HepG2 (cell line): ENCODE measurements around the gene LRP5. TPM values are rescaled to one million over a fixed set of nuclear protein-coding genes. Genes with fewer than 3 reads are reported as not detected.

Experiments used
- ARNT2 ChIP-seq: sonication (generic); formaldehyde crosslinking; IDR thresholded peaks from 2 replicates; pipeline ENCODE4 v1.8.0; 2022; ENCODE audit warnings: mild to moderate bottlenecking, low read depth, missing genetic modification reagents, moderate library complexity
- BRCA1 ChIP-seq: sonication (generic); formaldehyde crosslinking; IDR thresholded peaks from 2 replicates; pipeline ENCODE4 v1.4.0; 2020; ENCODE audit warnings: missing genetic modification reagents
- ELF4 ChIP-seq: sonication (generic); formaldehyde crosslinking; IDR thresholded peaks from 2 replicates; pipeline ENCODE4 v1.5.0; 2020; ENCODE audit warnings: missing genetic modification reagents, mild to moderate bottlenecking, moderate library complexity, borderline replicate concordance
- FOXA1 ChIP-seq, 2 experiments: fragments of 450-650 bp in 1 of 2; sonication (generic) in 1 of 2; formaldehyde crosslinking in 1 of 2; IDR thresholded peaks; 2 replicates each; pipeline versions ENCODE4 v1.4.0 to v1.6.1; 2016 to 2020; ENCODE audit warnings: missing genetic modification reagents in 1 of 2
- HES4 ChIP-seq: sonication (generic); formaldehyde crosslinking; IDR thresholded peaks from 2 replicates; pipeline ENCODE4 v1.9.0; 2021; ENCODE audit warnings: mild to moderate bottlenecking, missing genetic modification reagents, borderline replicate concordance
- KDM5A ChIP-seq: fragments of 200-600 bp; sonication (generic); IDR thresholded peaks from 2 replicates; pipeline ENCODE4 v1.7.0; 2018; ENCODE audit warnings: antibody characterized with exemption, mild to moderate bottlenecking, low read length, borderline replicate concordance
- MXI1 ChIP-seq: IDR thresholded peaks from 3 replicates; pipeline ENCODE4 v1.6.1; 2012; ENCODE audit warnings: low read depth, low read length, inconsistent platforms, borderline replicate concordance
- NFATC3 ChIP-seq: sonication (generic); formaldehyde crosslinking; IDR thresholded peaks from 2 replicates; pipeline ENCODE4 v1.5.1; 2020; ENCODE audit warnings: mild to moderate bottlenecking, missing genetic modification reagents
- PBX3 ChIP-seq: sonication (generic); formaldehyde crosslinking; IDR thresholded peaks from 2 replicates; pipeline ENCODE4 v1.8.1; 2023; ENCODE audit warnings: missing genetic modification reagents, inconsistent platforms, borderline replicate concordance
- PHF20 ChIP-seq: sonication (generic); formaldehyde crosslinking; IDR thresholded peaks from 2 replicates; pipeline ENCODE4 v1.5.0; 2020; ENCODE audit warnings: mild to moderate bottlenecking, missing genetic modification reagents
- RAD51 ChIP-seq: fragments of 450-650 bp; IDR thresholded peaks from 2 replicates; pipeline ENCODE4 v1.6.1; 2016; ENCODE audit warnings: borderline replicate concordance
- SRY ChIP-seq: sonication (generic); formaldehyde crosslinking; IDR thresholded peaks from 2 replicates; pipeline ENCODE4 v1.8.0; 2022; ENCODE audit warnings: mild to moderate bottlenecking, missing genetic modification reagents
- THYN1 ChIP-seq: sonication (generic); formaldehyde crosslinking; IDR thresholded peaks from 2 replicates; pipeline ENCODE4 v1.8.1; 2023; ENCODE audit warnings: low read depth, mild to moderate bottlenecking, moderate library complexity, missing genetic modification reagents, borderline replicate concordance
- TSC22D2 ChIP-seq: sonication (generic); formaldehyde crosslinking; IDR thresholded peaks from 2 replicates; pipeline ENCODE4 v1.5.1; 2020; ENCODE audit warnings: missing genetic modification reagents, mild to moderate bottlenecking, borderline replicate concordance
- ZBTB42 ChIP-seq: sonication (generic); formaldehyde crosslinking; IDR thresholded peaks from 2 replicates; pipeline ENCODE4 v1.5.0; 2020; ENCODE audit warnings: mild to moderate bottlenecking, missing genetic modification reagents
- ZFP91 ChIP-seq: sonication (generic); formaldehyde crosslinking; IDR thresholded peaks from 2 replicates; pipeline ENCODE4 v1.9.0; 2022; ENCODE audit warnings: missing genetic modification reagents, mild to moderate bottlenecking, borderline replicate concordance
- ZMYM3 ChIP-seq: sonication (generic); formaldehyde crosslinking; IDR thresholded peaks from 2 replicates; pipeline ENCODE4 v1.5.1; 2020; ENCODE audit warnings: mild to moderate bottlenecking, missing genetic modification reagents
- ZNF17 ChIP-seq: sonication (generic); formaldehyde crosslinking; IDR thresholded peaks from 2 replicates; pipeline ENCODE4 v1.5.0; 2020; ENCODE audit warnings: mild to moderate bottlenecking, missing genetic modification reagents
- ZNF251 ChIP-seq: sonication (generic); formaldehyde crosslinking; IDR thresholded peaks from 2 replicates; pipeline ENCODE4 v1.9.0; 2021; ENCODE audit warnings: mild to moderate bottlenecking, missing genetic modification reagents
- ZNF274 ChIP-seq: sonication (generic); formaldehyde crosslinking; IDR thresholded peaks from 2 replicates; pipeline ENCODE4 v1.5.1; 2020; ENCODE audit warnings: mild to moderate bottlenecking, missing genetic modification reagents
- ZNF556 ChIP-seq: sonication (generic); formaldehyde crosslinking; IDR thresholded peaks from 2 replicates; pipeline ENCODE4 v1.4.0; 2020; ENCODE audit warnings: mild to moderate bottlenecking, missing genetic modification reagents, borderline replicate concordance
- ZNF562 ChIP-seq: sonication (generic); formaldehyde crosslinking; IDR thresholded peaks from 2 replicates; pipeline ENCODE4 v1.8.0; 2022; ENCODE audit warnings: missing genetic modification reagents, borderline replicate concordance
- ZNF605 ChIP-seq: sonication (generic); formaldehyde crosslinking; IDR thresholded peaks from 2 replicates; pipeline ENCODE4 v1.8.0; 2022; ENCODE audit warnings: mild to moderate bottlenecking, missing genetic modification reagents
- polyA plus RNA-seq, 8 experiments: library from polyadenylated mRNA; depleted of rRNA in 3 of 8; stranded (reverse) in 7 of 8; unstranded in 1 of 8; fragments of >200 nt; fragmentation: Illumina TruSeq in 4 of 8; extraction: Trizol in 4 of 8; gene quantifications; 2 replicates each; pipeline versions ENCODE4 v1.2.1 to v1.2.3, GENCODE V29; 2011 to 2016; ENCODE audit warnings: low read depth in 4 of 8, missing spikeins in 1 of 8, mixed read lengths in 1 of 8; ENCODE audit not compliant: insufficient read depth in 1 of 8
- total RNA-seq, 5 experiments: library from RNA; depleted of rRNA; stranded (reverse); fragments of >200 nt; fragmentation: Illumina TruSeq; extraction: Trizol; gene quantifications; 2 replicates each; pipeline ENCODE4 v1.2.3, GENCODE V29; 2016; ENCODE audit warnings: low read depth in 1 of 5
- TF ChIP-seq, protein P1 (sequence below): sonication (generic); formaldehyde crosslinking; conservative IDR thresholded peaks from 2 replicates; pipeline ENCODE4 v1.4.0; 2020; ENCODE audit warnings: missing genetic modification reagents

The LRP5 gene
- total and polyA plus RNA-seq, 2 of the 13 experiments (the other 11 are each of a cell fraction or from before 2014, with no cell fraction given): 40.4 to 64.0 TPM

- peak; percentile 69; the same call in 1 of the 2 replicates for TF ChIP-seq ZFP91 (CRISPR knock-in tag)
- no peak; the same call in 2 of the 3 replicates for TF ChIP-seq MXI1
- TF ChIP-seq, protein P1, sequence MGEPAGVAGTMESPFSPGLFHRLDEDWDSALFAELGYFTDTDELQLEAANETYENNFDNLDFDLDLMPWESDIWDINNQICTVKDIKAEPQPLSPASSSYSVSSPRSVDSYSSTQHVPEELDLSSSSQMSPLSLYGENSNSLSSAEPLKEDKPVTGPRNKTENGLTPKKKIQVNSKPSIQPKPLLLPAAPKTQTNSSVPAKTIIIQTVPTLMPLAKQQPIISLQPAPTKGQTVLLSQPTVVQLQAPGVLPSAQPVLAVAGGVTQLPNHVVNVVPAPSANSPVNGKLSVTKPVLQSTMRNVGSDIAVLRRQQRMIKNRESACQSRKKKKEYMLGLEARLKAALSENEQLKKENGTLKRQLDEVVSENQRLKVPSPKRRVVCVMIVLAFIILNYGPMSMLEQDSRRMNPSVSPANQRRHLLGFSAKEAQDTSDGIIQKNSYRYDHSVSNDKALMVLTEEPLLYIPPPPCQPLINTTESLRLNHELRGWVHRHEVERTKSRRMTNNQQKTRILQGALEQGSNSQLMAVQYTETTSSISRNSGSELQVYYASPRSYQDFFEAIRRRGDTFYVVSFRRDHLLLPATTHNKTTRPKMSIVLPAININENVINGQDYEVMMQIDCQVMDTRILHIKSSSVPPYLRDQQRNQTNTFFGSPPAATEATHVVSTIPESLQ: no peak
- no peak for TF ChIP-seq ZNF274 (CRISPR knock-in tag)
- no peak for TF ChIP-seq NFATC3 (CRISPR knock-in tag)
- TF ChIP-seq ARNT2 (CRISPR knock-in tag): peak; percentile 62
- TF ChIP-seq HES4 (CRISPR knock-in tag): 0 out of 2 replicates have a peak, but pooled peaks have one; percentile 57
- TF ChIP-seq PBX3 (CRISPR knock-in tag): 0 out of 2 replicates have a peak, but pooled peaks have one; percentile 56
- TF ChIP-seq THYN1 (CRISPR knock-in tag): no peak
- no peak for TF ChIP-seq ZNF251 (CRISPR knock-in tag)
- peak; percentile 86 for TF ChIP-seq ZMYM3 (CRISPR knock-in tag)
- no peak for TF ChIP-seq RAD51
- peak; percentile 87; the same call in 1 of the 2 replicates for TF ChIP-seq TSC22D2
- no peak for TF ChIP-seq ZNF562 (CRISPR knock-in tag)
- TF ChIP-seq PHF20: no peak
- no peak for TF ChIP-seq ELF4 (CRISPR knock-in tag)
- TF ChIP-seq FOXA1 (IDR thresholded peaks at IDR 0.05): no peak
- TF ChIP-seq FOXA1 (CRISPR knock-in tag; IDR thresholded peaks at IDR 0.05): no peak
- TF ChIP-seq ZBTB42: no peak
- TF ChIP-seq KDM5A: peak; percentile 28; the same call in 1 of the 2 replicates
- TF ChIP-seq SRY (CRISPR knock-in tag): no peak; the same call in 1 of the 2 replicates
- peak; percentile 91; the same call in 1 of the 2 replicates for TF ChIP-seq ZNF605 (CRISPR knock-in tag)
- peak; percentile 58; the same call in 1 of the 2 replicates for TF ChIP-seq ZNF556 (CRISPR knock-in tag)
- TF ChIP-seq BRCA1 (CRISPR knock-in tag): no peak
- no peak for TF ChIP-seq ZNF17
These were observed 147.7 kb downstream of the LRP5 start (continued) for GRCh38 chr11:68459886-68460740.
